HL-60 (cell line): ENCODE measurements around the gene LOXL3.

Experiments
- CTCF ChIP-seq: IDR thresholded peaks from one replicate; pipeline ENCODE4 v1.5.1; 2011; ENCODE audit warnings: low read length, control low read depth, inconsistent platforms; ENCODE audit not compliant: insufficient read depth
- GABPA ChIP-seq: IDR thresholded peaks from 2 replicates; pipeline ENCODE4 v1.6.1; 2012; ENCODE audit warnings: low read depth
- POLR2AphosphoS5 ChIP-seq: IDR thresholded peaks from 2 replicates; pipeline ENCODE4 v1.6.1; 2012; ENCODE audit warnings: low read depth
- REST ChIP-seq: IDR thresholded peaks from 2 replicates; pipeline ENCODE4 v1.6.1; 2012; ENCODE audit warnings: low read depth; ENCODE audit not compliant: insufficient replicate concordance

GRCh38 chr2:74486141-74486540 is 67.6 kb downstream of the LOXL3 start:
- TF ChIP-seq CTCF (no peak), REST (no peak), POLR2AphosphoS5 (no peak), GABPA (no peak)
